SK-MEL-5 (cell line): Measurements from ENCODE around the gene FAM53B. TPM values are rescaled to one million over a fixed set of nuclear protein-coding genes. Genes with fewer than 3 reads are reported as not detected.

Source experiments
- DNase-seq: peaks from one replicate; pipeline ENCODE4 v3.0.0-alpha.2; 2016; ENCODE audit warnings: low read depth, low spot score
- in situ Hi-C: cut with HindIII; loops from 2 replicates; pipeline ENCODE4 v1.10.0; 2016; ENCODE audit warnings: low sequenced_read_pairs, high pct_unique_total_duplicates, low pct_unique_long_range_greater_than_20kb
- total RNA-seq: library from RNA; depleted of rRNA; stranded (reverse); fragments of >200 nt; shearing (Covaris generic); gene quantifications from 2 replicates; pipeline ENCODE4 v1.2.3, GENCODE V29; 2014

FAM53B gene
- total RNA-seq, 1 experiment from 2014 or later: 68.2 TPM

DNA sequence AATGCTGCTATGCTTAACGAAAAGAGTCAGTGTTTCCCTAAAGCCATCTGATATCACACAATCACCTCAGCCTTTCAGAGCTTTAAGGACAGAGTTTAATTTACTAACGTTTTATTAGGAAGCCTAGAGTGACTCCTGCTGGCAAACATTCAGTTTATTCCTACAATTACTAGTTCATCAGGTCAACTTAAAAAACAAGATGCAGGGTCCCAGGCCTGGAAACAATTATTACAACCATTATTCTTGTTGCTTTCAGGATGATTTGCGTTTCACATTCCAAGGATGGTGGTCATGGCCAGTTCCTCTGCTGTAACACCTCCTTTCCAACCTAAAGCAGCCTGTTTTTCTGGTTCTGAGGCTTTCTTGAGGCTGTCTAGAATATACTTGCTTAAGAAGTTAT lies 1.5 kb upstream of the FAM53B start:
- peak; percentile 69 for DNase-seq
- in situ Hi-C loops: no loop called here

DNA sequence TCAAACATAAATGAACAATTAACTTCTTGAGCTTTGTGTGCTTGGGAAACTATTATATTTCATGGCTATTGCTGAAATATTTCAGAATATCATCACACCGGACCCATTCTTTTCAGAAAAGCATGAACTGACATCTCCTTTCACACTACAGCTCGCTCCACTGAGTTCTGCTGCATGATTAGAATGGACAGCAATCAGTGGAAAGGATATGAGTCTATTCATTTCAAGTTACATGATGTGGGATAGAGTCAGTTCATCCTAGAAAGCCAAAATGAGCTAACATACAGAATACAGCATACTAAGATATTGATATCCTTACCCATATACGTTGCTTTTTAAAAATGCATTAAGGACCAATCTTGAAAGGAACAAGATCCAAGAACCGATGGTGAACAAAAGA lies 1.1 kb upstream of the FAM53B start:
- in situ Hi-C loops: no loop called here
- no peak for DNase-seq

DNA sequence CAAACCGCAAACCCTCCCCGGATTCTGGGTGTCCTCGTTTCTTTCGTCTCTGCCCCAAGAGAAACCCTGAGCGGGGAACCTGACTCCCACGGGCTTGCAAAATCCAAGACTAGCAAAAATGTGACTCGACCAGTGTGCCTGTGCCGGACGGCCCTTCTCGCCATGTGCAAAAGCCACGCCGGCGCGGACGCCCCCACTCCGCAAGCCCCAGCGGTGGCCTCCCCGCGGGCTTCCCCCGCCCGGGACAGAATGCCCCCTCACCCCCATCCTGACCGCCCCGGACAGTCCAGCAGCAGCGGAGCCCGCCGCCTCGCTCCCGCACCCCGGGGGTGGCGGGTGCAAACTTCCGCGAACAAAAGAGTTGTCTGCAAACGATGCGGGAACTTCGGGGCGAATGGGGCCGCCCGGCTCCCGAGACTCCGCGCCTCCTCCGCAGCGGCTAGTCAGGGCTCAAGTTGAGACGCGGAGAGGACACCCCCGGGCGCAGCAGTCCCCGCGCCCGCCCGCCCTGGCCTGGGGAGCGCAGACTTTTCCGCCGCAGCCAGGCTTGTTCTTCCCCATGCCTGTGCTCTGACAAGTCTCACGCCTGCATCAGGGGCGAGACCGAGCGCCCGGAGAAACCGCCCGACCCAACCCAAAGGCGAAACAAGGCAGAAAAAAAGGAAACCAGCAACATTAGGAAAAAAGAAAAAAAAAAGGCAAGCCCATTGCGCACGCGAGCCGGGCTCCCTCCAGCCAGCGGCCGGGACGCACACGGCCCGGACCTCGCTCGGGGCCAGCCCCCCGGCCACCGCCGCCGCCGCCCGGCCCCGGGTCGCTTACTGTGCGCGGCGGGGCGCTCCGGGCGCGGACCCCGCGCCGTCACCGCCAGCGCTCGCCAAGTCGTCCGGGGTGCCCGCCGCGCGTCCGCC lies 732 bp downstream of the FAM53B start:
- no peak for DNase-seq
- in situ Hi-C loops: no loop called here

DNA sequence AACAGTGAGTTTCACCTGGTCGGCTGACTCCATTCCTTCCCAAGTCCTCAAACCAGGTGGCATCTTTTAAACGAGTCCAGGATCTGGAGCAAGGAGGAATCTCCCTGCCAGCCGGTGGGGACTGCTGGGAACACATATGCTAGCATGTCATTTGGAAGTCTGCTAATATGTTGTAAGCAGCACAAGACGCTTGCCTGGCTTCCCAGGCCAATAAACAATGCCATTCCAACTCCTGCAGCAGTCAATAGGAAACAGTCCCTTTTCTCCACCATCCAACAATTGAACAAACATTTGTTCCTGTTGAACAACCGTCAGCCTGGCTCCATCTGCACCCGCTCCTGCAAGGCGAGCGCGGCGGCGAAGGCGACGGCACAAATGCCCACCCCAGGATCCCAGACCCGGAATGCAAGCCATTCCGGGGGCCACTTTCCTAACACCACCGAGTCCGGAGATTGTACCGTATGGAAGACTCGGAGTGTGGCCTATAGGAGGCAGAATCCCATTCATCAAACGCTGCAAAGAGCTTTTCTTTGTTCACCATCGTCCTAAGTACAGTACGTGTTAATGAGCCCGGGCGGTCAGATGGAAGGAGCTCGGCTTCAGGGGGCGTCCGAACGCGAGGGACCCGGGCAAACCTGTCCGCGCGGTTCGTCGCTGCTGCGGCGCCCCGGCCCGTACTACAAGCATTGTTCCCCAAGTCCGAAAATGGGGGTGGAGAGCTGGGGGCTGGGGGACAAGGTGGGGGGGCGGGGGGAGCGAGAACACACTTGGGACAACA lies 1.6 kb downstream of the FAM53B start:
- in situ Hi-C loops: no loop called here
- DNase-seq: peak; percentile 33

DNA sequence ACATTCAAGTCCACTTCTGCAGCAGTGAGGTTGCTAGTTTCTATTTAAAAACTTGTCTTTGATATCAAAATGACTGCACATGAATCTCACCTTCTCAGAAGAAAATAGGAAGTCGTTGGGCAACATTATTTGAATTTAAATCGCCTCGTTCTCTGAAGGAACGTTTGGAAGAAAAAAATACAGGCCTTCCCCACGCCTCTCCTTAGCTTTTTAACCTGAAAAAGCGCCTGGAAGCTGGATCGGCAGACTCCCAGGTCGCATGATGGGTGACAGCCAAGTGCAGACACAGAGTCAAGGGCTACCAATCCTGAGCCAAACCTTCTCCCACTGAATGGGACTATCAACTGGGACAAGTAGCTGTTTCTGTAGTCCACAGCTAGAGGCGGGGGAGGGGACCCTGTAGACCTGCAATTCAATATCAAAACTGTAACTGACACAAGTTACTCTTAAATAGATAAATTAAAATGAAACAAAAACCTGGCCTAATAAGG lies 2.2 kb downstream of the FAM53B start:
- in situ Hi-C loops: no loop called here
- DNase-seq: peak; percentile 22

DNA sequence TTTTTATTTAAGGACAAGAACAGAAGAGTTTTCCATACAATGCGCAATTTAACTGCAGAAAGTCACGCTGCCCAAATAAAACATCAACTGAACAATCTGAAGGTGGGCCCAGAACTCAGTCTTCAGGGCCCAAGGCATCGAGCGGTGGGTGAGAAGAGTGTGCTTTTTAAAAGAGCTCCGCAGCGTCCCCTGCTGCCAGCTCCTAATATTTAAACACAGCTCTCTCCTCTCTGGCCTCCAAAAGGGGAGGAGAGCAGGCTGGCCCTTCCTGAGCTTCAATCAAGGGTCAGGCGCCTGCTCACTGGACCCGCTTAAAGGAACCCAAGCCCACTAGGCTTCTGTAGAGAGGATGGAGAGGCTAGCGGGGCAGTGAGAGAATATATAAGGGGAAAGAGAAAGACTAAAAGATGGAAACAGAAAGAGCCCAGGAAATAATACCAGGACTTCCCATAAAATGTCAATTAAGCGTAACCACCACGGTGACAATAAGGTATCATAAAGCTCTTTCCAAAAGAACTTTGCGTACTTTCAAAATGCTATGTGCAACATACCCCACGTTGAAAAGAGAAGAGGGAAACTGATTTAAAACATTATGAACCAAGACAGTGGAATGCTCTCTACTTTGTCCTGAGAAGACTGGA lies 2.8 kb downstream of the FAM53B start:
- peak; percentile 87 for DNase-seq
- in situ Hi-C loops: no loop called here

DNA sequence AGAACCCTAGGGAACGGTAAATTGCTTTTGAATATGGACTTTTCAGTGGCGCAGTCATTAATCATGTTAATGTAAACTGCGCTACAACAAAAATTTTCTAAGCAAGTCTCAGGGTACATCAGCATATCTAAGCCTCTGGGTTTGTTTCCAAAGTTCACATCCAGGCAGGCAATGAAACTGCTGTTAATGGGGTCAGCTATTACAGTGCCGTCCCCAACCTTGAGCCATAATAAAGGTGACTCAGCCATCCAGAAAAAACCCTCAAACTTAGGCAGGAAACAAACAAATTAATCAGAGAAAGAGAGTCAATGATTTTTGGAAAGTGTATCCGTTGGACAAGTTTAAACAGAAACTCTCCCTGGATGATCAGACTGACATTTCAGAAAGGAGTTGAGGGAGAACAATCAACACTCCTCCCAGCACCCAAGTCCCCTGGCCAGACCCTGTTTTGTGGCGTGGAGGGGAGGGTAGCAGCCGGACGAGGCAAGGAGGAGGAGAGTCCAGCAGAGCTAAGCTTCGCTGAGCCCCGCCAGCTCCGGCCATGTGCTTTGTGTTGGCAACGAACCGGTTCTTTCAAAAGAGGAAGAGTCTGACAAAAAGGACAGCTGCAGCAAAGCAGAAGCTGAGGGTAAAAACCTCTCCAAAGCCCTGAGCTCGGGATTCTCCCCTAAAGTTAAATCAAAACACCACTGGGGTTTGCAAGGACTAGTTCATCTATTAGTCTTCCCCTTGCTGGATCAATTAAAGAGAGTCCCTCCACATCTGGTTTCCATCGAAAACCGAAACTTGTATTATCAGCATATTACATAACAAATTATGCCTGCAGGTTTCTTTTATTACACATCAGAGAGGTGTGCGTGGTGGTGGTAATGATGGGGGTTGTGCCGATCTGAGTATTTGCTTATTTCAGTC lies 3.6 kb downstream of the FAM53B start:
- in situ Hi-C loops: no loop called here
- peak; percentile 20 for DNase-seq

DNA sequence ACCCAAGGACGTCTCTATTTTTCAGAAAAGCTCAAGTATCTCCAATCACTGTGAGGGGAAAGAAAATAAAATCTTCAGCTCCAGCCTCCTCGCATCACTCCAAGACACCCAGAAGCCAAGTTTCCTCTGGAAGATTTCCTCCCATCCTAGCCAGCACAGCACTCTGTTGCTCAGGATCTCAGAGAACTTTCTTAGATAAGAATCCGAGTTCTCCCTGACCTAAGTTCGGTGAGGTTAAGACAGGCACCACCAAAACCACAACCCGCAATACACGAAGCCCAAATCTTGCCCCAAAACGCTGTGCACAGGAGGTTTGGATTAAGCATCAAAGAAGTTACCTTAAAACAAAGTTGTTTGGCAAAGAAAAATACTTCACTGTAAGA lies 4.2 kb downstream of the FAM53B start:
- no peak for DNase-seq
- in situ Hi-C loops: no loop called here

DNA sequence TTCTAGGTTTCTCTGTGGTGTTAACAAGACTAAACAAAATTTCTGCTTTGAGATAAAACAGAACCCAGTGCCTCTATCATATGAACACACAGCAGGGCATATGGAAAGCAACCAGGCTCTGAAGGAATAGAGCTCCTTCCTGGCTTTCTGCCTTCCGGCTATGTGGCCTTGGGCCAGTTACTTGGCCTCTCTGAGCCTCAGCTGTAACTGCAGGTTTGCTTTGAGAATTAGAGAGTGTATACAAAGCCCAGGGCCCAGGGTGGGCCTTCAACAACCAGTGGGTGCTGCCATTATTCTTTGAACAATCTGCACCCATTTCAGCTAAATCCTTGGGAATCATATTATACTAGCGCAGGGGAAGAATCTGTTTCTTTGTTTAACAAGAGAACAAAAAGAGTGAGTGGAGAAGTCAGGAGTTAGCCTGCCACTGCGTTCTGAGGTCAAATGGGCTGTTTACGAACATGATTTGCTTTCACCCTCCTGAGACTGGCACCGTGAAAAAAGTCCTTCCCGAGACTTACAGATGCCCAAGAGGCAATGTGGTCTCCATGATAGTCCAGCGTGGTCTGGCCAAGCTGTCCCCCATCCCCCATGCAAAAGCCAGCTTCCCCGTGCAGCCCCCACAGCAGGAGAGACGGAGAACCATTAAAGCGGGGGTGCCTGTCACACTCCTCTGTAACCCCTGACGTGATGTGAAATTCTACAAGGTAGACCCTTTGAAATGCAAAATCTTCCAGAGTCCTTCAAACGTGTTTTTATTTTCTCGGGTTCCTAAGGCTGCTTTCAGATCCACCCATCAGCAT lies 4.9 kb downstream of the FAM53B start:
- DNase-seq: peak; percentile 67
- in situ Hi-C loops: no loop called here

DNA sequence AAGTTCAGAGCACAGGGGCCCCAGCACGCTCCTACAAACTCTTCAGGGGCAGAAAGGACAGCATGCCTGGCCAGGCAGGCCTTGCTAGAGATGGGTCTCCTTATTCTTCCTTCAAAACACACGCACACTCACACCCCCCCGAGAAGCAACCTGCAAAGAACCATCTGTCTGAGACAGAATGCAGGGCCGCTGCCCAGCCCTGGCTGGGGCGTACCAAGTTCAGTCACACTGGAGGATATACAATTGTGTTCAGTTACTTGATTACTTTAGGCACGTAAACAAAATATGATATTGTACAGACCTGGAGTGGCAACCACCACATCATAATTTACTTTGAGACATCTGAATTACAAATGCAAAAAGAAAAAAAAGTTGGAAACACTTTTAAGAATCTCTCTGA lies 5.7 kb downstream of the FAM53B start:
- no peak for DNase-seq
- in situ Hi-C loops: no loop called here

DNA sequence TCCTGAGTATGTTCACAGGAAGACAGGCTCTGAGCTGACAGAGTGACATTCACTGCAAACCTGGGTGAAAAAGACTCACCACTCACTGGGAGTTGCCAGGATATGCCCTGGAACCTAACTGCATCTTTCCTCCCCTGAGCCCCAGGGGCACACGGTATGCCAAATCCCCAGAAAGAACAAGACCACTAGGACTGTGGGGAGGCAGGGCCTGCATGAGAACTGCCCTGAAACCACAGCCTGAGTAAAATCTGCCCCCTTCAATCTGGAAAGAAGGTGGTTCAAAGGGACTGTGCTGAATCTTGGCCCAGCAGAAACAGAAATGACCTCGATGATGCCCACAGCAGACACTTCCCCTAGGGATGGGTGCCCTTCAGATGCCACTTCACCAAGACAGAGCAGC lies 6.5 kb downstream of the FAM53B start:
- in situ Hi-C loops: no loop called here
- no peak for DNase-seq

DNA sequence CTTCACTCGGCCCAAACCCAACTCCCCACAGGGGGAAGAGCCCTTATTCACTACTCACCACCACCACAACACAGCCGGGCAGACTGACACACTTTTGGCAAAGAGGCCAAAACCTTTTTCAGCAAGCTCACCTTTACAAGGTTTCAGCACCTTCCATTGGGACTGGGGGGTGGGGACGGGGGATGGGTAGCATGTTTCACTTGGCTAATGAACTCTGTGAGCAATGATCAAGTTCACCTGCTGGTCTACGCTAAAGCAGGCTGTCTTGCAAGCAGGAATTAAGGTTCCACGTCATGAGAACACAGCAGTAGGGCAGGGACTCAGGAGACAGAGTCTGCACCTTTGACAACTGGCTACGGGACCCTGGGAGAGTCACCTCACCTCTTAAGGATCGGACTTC lies 7.0 kb downstream of the FAM53B start:
- in situ Hi-C loops: no loop called here
- DNase-seq: no peak

DNA sequence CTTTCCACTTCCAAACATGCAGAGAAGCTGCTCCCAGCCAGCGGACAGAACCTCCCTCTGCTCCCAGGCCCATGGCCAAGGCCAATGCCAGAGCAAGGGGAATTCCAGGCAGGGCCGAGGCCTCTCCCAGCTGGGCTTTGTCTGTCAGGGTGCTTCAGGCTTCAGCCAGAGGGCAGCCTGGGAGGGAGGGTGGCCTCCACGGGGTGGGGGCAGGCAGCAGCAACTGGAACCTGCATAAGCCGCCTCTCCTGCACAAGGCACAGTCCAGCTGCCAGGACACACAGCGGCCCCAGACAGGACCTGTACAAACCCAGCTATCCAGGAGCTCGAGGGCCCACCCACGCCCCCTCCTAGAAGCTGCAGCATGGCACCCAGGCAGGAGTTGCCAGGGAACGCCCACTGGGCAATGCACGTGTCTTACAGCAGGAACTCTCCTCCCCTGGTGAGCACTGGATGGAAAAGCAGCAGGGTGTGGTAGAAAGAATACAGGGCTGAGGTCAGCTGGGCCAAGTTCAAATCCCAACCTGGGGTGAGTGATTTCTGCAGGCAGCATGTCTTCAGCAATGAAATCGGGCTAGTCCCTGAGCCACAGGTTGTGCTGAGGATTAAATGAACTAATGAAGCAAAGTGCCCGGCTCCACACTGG lies 7.6 kb downstream of the FAM53B start:
- in situ Hi-C loops: no loop called here
- peak; percentile 60 for DNase-seq

DNA sequence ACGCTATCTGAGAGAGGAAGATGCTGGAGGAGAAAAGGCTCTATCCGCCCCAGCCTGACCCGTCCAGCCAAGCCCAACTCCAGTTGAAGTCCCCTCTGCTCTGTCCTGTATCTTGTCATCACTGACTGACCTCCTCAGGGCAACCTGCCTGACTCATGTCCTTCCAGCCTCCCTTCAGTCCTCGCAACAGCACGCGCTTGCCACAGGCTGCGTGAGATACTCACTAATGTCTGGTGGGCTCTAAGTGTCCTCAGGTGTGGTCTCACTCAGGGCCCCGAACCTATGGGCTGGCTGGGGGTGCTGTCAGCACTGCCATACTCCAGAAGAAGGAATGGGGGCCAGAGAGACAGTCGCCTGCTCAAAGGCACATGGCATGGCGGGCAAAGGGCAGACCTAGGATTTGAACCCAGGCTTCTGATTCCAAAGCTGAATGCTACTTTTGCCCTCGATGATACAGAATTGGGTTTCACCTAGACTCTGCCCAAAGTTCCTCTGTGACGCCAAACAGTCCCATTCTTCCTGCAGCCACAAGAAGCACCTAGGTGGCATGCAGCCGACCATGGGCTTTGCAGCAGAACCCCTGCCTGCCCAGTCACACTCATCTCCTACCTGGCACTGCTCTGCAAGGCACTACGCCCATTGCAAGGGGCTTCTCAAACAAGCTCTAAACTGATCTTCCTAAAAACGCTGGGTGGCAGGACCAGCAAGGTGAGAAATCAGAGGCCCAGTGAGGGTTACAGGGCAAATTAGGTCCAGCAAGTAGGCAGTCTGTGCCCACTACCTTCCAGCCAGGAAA lies 8.5 kb downstream of the FAM53B start:
- no peak for DNase-seq
- in situ Hi-C loops: no loop called here

DNA sequence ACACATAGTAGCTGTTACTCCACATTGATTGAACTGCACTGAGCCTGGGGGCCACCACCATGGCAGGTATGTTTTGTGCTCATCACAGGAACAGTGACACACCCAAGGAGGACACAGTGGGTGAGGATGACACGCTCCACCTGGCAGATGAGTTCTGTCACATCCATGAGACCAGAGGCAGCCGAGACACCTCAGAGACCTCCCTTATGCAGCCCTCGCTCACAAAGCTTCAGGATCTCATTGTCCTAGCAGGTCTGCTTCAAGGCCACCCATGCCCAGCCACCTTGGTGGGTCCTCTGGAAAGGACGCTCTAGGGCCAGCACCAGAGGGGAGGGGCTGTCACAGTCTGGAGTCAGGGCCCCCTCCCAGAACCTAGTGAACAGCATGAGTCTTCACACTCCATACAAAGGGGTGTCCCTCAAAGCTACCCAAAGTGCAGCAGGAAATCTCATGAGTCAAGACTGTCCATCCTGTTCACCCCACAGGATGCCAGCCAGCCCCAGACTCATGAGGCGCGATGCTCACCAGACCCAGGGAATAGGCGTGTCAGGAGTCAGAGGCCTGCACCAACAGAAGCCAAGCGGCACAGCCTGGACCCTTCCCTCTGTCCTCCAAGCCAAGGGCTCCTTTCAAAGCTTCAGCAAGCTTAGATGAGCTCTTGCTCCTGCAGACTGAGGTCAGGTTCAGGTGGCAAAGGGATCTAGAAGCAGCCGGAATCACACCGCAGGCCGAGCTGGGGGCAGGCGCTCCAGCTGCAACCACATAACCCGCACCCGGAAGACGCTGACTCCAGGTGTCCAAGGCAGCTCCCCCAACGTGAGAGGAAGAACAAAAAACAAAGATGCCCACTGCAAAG lies 9.6 kb downstream of the FAM53B start:
- in situ Hi-C loops: no loop called here
- no peak for DNase-seq
